Activated CD8-positive, alpha-beta T cell treated with anti-CD3 and anti-CD28 coated beads, Interleukin-2, amount 10 ng/mL, durations not matched to agents 7 days and 5 days (primary cell): ENCODE measurements around the gene GCK. TPM values are rescaled to one million over a fixed set of nuclear protein-coding genes. Genes with fewer than 3 reads are reported as not detected.
A peak's percentile ranks its signal among the peaks of the same experiment; 100 is the strongest.

Experiments
- ATAC-seq: fragments of 150-1000 bp; cut with Tn5 transposase; one replicate; pipeline ENCODE4 v1.10.0; 2021; ENCODE audit warnings: moderate library complexity
- CTCF ChIA-PET: fragments of 350-600 bp; sonication (Branson Sonifier 250); formaldehyde crosslinking; loops from one replicate; lab custom pipeline; 2021; ENCODE audit warnings: antibody characterized with exemption; lab: Charles Lee
- POLR2A ChIA-PET: fragments of 350-600 bp; sonication (Branson Sonifier 250); formaldehyde crosslinking; loops from one replicate; lab custom pipeline; 2021; ENCODE audit warnings: antibody characterized with exemption; lab: Charles Lee
- DNase-seq: peaks from one replicate; pipeline ENCODE4 v3.0.0-alpha.2; 2020
- H3K27ac Mint-ChIP-seq: one replicate; pipeline ENCODE4 v1.8.0; 2021; ENCODE audit warnings: mild to moderate bottlenecking, mixed read lengths
- H3K27me3 Mint-ChIP-seq: one replicate; pipeline ENCODE4 v1.8.0; 2021; ENCODE audit warnings: low read depth, mixed read lengths
- H3K36me3 Mint-ChIP-seq: one replicate; pipeline ENCODE4 v1.8.0; 2021; ENCODE audit warnings: low read depth, mixed read lengths
- H3K4me1 Mint-ChIP-seq: one replicate; pipeline ENCODE4 v1.8.0; 2021; ENCODE audit warnings: low read depth, mixed read lengths
- H3K4me3 Mint-ChIP-seq: one replicate; pipeline ENCODE4 v1.8.0; 2021; ENCODE audit warnings: mild to moderate bottlenecking, mixed read lengths
- H3K9me3 Mint-ChIP-seq: one replicate; pipeline ENCODE4 v1.8.0; 2022; ENCODE audit warnings: mixed read lengths; ENCODE audit not compliant: insufficient read depth
- total RNA-seq, 2 experiments: library from RNA; stranded (reverse); gene quantifications; one replicate each; pipeline ENCODE4 v1.2.3, GENCODE V29; 2021

Gene GCK
- total RNA-seq, 2 experiments from 2014 or later: not detected

GRCh38 chr7:44107116-44107960, 81.9 kb downstream of the GCK start:
- no peak overlapping the region for H3K27ac Mint-ChIP-seq
- CTCF ChIA-PET: interaction anchor here (0.8 kb wide), 1 partner anchor 24 kb away, joined by 3 read pairs; no protein-coding TSS in a partner anchor
- no peak for ATAC-seq
- H3K36me3 Mint-ChIP-seq: no peaks in the 10 kb centered on the region
- H3K4me3 Mint-ChIP-seq: no peak overlapping the region
- DNase-seq: no peak
- H3K9me3 Mint-ChIP-seq: no peaks in the 10 kb centered on the region
- H3K27me3 Mint-ChIP-seq: peaks cover 13% of the 10 kb centered on the region
- H3K4me1 Mint-ChIP-seq: peaks cover 8% of the 10 kb centered on the region
- POLR2A ChIA-PET: interaction anchor here (0.5 to 1.8 kb wide), 2 partner anchors 10 to 461 kb away, joined by 3 to 8 read pairs; no protein-coding TSS in a partner anchor

- H3K27ac Mint-ChIP-seq: no peak overlapping the region
- DNase-seq (no peak), ATAC-seq (no peak)
- peaks cover 8% of the 10 kb centered on the region for H3K4me1 Mint-ChIP-seq
- ChIA-PET POLR2A (interaction anchor here (1.8 kb wide), 1 partner anchor 9 kb away, joined by 8 read pairs; no protein-coding TSS in a partner anchor), CTCF (interaction anchor here (0.8 to 1.1 kb wide), 2 partner anchors 16 to 25 kb away, joined by 3 read pairs; no protein-coding TSS in a partner anchor)
- H3K36me3 Mint-ChIP-seq: no peaks in the 10 kb centered on the region
- no peaks in the 10 kb centered on the region for H3K9me3 Mint-ChIP-seq
- H3K4me3 Mint-ChIP-seq: no peak overlapping the region
- H3K27me3 Mint-ChIP-seq: peaks cover 16% of the 10 kb centered on the region
Measured at GRCh38 chr7:44106311-44107065, 82.8 kb downstream of the GCK start.

- H3K27me3 Mint-ChIP-seq: peaks cover 16% of the 10 kb centered on the region
- H3K27ac Mint-ChIP-seq: peak overlapping the region; percentile 47
- peaks cover 8% of the 10 kb centered on the region for H3K4me1 Mint-ChIP-seq
- ATAC-seq (no peak), DNase-seq (no peak)
- peak overlapping the region; percentile 72 for H3K4me3 Mint-ChIP-seq
- H3K36me3 Mint-ChIP-seq: no peaks in the 10 kb centered on the region
- H3K9me3 Mint-ChIP-seq: no peaks in the 10 kb centered on the region
- ChIA-PET CTCF (interaction anchor here (1.1 to 1.3 kb wide), 2 partner anchors 8 to 17 kb away, joined by 3 to 4 read pairs; no protein-coding TSS in a partner anchor), POLR2A (interaction anchor here (1.8 kb wide), 1 partner anchor 9 kb away, joined by 8 read pairs; no protein-coding TSS in a partner anchor)
Measured at GRCh38 chr7:44105832-44106231, 83.4 kb downstream of the GCK start.

GRCh38 chr7:44104860-44105771, 84.1 kb downstream of the GCK start:
- Mint-ChIP-seq H3K4me3 (peak overlapping the region; percentile 72), H3K9me3 (no peaks in the 10 kb centered on the region), H3K27me3 (peaks cover 16% of the 10 kb centered on the region), H3K36me3 (no peaks in the 10 kb centered on the region), H3K27ac (peak overlapping the region; percentile 64), H3K4me1 (peaks cover 8% of the 10 kb centered on the region)
- ATAC-seq: peak; percentile 38
- no peak for DNase-seq
- ChIA-PET CTCF (interaction anchor here (1.0 to 1.3 kb wide), 4 partner anchors 8 to 33 kb away, joined by 3 to 4 read pairs (median 4); partner anchors contain the start of gene POLD2), POLR2A (interaction anchor here (0.6 to 1.0 kb wide), 2 partner anchors 10 to 200 kb away, joined by 3 to 4 read pairs; no protein-coding TSS in a partner anchor)

- Mint-ChIP-seq H3K4me1 (peaks cover 11% of the 10 kb centered on the region), H3K9me3 (no peaks in the 10 kb centered on the region), H3K4me3 (peak within 1 kb of the TSS; percentile 72), H3K27ac (peak within 1 kb of the TSS; percentile 64), H3K27me3 (peaks cover 16% of the 10 kb centered on the region), H3K36me3 (no peaks in the 10 kb centered on the region)
- ChIA-PET POLR2A (interaction anchor here (0.6 to 1.0 kb wide), 2 partner anchors 11 to 199 kb away, joined by 3 to 4 read pairs; no protein-coding TSS in a partner anchor), CTCF (interaction anchor here (1.0 kb wide), 3 partner anchors 16 to 32 kb away, joined by 3 to 4 read pairs (median 3); partner anchors contain the start of gene POLD2)
- DNase-seq (peak; percentile 49), ATAC-seq (peak; percentile 77)
Measured at GRCh38 chr7:44103923-44104859, 85.0 kb downstream of the GCK start, which contains the start of gene AEBP1. Gene AEBP1, plus strand, starts transcription at chr7:44104345. Its CDS starts 321 bp downstream, at chr7:44104666.

GRCh38 chr7:44103566-44103922, 85.7 kb downstream of the GCK start:
- H3K9me3 Mint-ChIP-seq: no peaks in the 10 kb centered on the region
- H3K36me3 Mint-ChIP-seq: no peaks in the 10 kb centered on the region
- DNase-seq: no peak
- ATAC-seq: no peak
- H3K27me3 Mint-ChIP-seq: peaks cover 16% of the 10 kb centered on the region
- peaks cover 13% of the 10 kb centered on the region for H3K4me1 Mint-ChIP-seq
- POLR2A ChIA-PET: interaction anchor here (0.6 kb wide), 1 partner anchor 20 kb away, joined by 4 read pairs; no protein-coding TSS in a partner anchor
- peak overlapping the region; percentile 44 for H3K27ac Mint-ChIP-seq
- CTCF ChIA-PET: no interaction called here
- H3K4me3 Mint-ChIP-seq: peak overlapping the region; percentile 50

- peak overlapping the region; percentile 50 for H3K4me3 Mint-ChIP-seq
- H3K27me3 Mint-ChIP-seq: peaks cover 16% of the 10 kb centered on the region
- H3K27ac Mint-ChIP-seq: peak overlapping the region; percentile 44
- ATAC-seq (no peak), DNase-seq (no peak)
- ChIA-PET POLR2A (interaction anchor here (0.6 kb wide), 1 partner anchor 21 kb away, joined by 4 read pairs; no protein-coding TSS in a partner anchor), CTCF (no interaction called here)
- no peaks in the 10 kb centered on the region for H3K9me3 Mint-ChIP-seq
- H3K36me3 Mint-ChIP-seq: no peaks in the 10 kb centered on the region
- peaks cover 18% of the 10 kb centered on the region for H3K4me1 Mint-ChIP-seq
Measured at GRCh38 chr7:44102846-44103565, 86.2 kb downstream of the GCK start.

- POLR2A ChIA-PET: interaction anchor here (0.9 kb wide), 1 partner anchor 21 kb away, joined by 3 read pairs; the partner anchor contains the start of gene POLD2
- Mint-ChIP-seq H3K4me3 (no peak overlapping the region), H3K27me3 (peaks cover 16% of the 10 kb centered on the region), H3K4me1 (peaks cover 26% of the 10 kb centered on the region), H3K27ac (peak overlapping the region; percentile 45), H3K36me3 (no peaks in the 10 kb centered on the region), H3K9me3 (no peaks in the 10 kb centered on the region)
- CTCF ChIA-PET: no interaction called here
- DNase-seq: no peak
- no peak for ATAC-seq
Measured at GRCh38 chr7:44101966-44102845, 87.0 kb downstream of the GCK start.
